ENCODE measurements around the gene ECSCR.
"Not testable (repeated sequence)": the region's sequence is repeated elsewhere in the genome, so short reads cannot be mapped to it uniquely, and the experiment has no call there.

The ECSCR gene

GRCh38 chr5:139443831-139444453, 18.6 kb downstream of the ECSCR start:
- no peak for DNase-seq

GRCh38 chr5:139440416-139440815, 22.1 kb downstream of the ECSCR start:
- not testable (repeated sequence) for DNase-seq

GRCh38 chr5:139439013-139439903, 23.3 kb downstream of the ECSCR start, which contains the start of gene DNAJC18:
TSS of gene DNAJC18 (minus strand) at chr5:139439525. CDS start at chr5:139439445, 80 bp downstream.
- peak; percentile 88 to 93 for DNase-seq

GRCh38 chr5:139438707-139439012, 23.9 kb downstream of the ECSCR start:
- no peak for DNase-seq

GRCh38 chr5:139435676-139436075, 26.9 kb downstream of the ECSCR start:
- no peak for DNase-seq

GRCh38 chr5:139431706-139432105, 30.8 kb downstream of the ECSCR start:
- no peak for DNase-seq

- no peak for DNase-seq
These were observed 32.5 kb downstream of the ECSCR start for GRCh38 chr5:139430015-139430414.

- no peak for DNase-seq
These were observed 36.2 kb downstream of the ECSCR start for GRCh38 chr5:139426203-139426885.

- no peak for DNase-seq
These were observed 37.0 kb downstream of the ECSCR start for GRCh38 chr5:139425497-139425896.

GRCh38 chr5:139422307-139422893, 40.1 kb downstream of the ECSCR start:
- DNase-seq = peak; percentile 59 to 89

GRCh38 chr5:139419226-139420192, 43.0 kb downstream of the ECSCR start:
- DNase-seq = no peak

- no peak for DNase-seq
These were observed 43.8 kb downstream of the ECSCR start for GRCh38 chr5:139418793-139419192.

- no peak for DNase-seq
These were observed 45.3 kb downstream of the ECSCR start for GRCh38 chr5:139417214-139417613.

- no peak for DNase-seq
These were observed 45.9 kb downstream of the ECSCR start for GRCh38 chr5:139416651-139417050.

- DNase-seq = no peak
These were observed 46.7 kb downstream of the ECSCR start for GRCh38 chr5:139415869-139416268.

- DNase-seq = no peak
These were observed 47.2 kb downstream of the ECSCR start for GRCh38 chr5:139415221-139415861.

- no peak for DNase-seq
These were observed 47.9 kb downstream of the ECSCR start for GRCh38 chr5:139414581-139415130.

GRCh38 chr5:139413963-139414362, 48.6 kb downstream of the ECSCR start:
- no peak for DNase-seq

- DNase-seq = no peak
These were observed 49.4 kb downstream of the ECSCR start for GRCh38 chr5:139413153-139413552.

- no peak for DNase-seq
These were observed 51.3 kb downstream of the ECSCR start for GRCh38 chr5:139410993-139411828.
